Activated CD8-positive, alpha-beta memory T cell treated with anti-CD3 and anti-CD28 coated beads for 1 hour (primary cell): ENCODE results near the gene FGD3.

ENCODE experiments used
- DNase-seq, 2 donors: peaks; one replicate each; pipeline ENCODE4 v3.0.0-alpha.2; 2020; ENCODE audit warnings: low read depth in 1 of 2; ENCODE audit errors: extremely low read depth in 1 of 2

The FGD3 gene

DNA sequence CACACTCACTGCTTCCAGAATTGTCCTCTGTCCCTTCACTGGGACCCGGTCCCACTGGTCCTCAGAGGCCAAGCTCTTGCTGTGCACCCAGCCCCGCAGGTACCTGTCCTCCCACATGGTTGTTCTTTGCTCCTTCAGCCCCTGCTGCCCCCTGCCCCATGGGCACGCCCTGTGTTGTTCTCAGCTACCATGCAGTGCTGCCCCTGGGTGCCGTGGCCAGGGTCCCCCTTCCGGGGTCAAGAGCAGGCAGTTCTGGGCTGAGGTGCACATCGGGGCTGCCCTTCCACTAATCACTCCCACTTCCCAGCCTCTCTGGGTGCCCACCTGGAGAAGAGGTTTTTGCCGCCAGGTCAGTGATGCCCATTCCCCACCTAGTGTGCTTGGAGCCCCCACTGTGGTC is 79.3 kb downstream of the FGD3 start:
- DNase-seq, result no peak

DNA sequence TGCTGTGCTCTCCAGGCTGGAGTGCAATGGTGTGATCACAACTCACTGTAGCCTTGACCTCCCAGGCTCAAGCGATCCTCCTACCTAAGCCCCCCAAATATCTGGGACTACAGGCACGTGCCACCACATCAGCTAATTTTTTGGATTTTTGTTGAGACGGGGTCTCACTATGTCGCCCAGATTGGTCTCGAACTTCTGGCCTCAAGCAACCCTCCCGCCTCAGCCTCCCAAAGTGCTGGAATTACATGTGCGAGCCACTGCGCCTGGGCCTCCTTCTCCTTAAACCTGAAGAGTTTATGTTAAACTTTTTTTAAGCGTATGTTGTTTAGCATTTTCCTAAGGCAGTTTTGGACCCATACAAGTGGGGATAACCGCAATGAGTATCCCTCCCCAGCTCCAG is 80.4 kb downstream of the FGD3 start:
- DNase-seq, result no peak

DNA sequence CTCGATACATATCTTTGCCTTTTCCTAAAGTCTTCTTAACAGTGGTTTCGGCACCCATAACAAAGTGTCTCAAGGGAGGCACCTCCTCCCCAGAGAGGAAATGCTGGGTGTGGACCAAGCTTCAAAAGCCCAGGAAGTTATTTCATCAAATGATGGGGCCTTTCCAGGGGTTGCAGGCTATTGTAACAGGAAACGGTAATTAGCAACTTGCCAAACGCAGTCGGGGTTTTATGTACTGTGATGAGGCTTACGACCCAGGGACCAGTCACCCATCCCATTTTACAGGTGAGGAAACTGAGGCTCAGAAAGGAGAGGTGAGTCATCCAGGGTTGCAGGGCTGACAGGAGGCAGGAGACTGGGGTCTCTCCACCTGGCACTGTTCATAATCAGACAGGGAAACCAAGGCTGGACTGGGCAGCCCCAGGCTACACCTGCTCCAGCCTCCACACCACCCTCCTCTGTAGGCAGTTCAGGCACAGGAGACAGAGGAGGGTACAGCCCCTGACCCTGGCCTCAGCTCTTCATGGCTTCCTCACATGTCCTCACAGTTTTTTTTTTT is 81.2 kb downstream of the FGD3 start:
- peak; percentile 22 to 47 for DNase-seq

DNA sequence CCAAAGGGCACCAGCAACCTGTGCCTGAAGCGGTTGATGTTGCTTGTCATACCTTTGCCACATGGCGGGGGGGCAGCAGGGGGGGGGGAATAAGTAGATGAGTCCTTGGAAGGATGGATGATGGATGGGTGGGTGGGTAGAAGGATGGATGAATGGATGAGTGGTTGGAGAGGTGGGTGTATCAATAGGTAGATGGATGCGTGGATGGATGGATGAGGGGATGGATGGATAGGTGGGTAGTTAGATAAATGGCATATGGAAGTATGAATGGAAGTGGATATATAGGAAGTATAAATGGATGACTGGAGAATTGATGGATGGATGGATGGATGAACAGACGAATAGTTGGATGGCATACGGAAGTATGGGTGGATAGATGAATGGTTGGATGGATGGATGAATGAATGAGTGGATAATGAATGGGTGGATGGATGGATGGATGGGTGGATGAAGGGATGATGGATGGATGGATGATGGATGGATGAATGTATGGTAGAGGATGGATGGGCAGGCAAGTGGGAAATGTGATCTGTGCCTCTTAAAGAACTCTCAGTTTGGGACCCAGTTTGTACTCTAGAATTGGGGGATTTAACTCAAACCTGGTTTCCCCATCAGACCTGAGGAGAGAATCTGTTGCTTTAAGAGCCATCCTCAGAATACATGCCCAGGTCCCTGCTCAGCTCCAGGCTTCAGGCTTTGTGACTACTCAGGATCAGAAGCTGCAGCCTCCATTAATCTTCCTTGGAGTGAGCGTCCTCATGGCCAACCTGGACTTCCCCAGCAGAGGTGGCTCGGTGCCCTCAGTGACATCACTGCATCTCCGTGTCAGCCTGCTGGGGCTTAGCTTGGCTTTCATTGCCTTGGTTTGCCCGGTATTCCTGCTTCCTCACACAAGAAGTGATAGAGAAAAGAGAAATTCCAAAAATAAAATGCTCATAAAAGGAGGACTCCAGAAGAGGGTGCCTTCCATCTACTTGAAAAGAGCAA is 83.6 kb downstream of the FGD3 start:
- DNase-seq, result no peak

DNA sequence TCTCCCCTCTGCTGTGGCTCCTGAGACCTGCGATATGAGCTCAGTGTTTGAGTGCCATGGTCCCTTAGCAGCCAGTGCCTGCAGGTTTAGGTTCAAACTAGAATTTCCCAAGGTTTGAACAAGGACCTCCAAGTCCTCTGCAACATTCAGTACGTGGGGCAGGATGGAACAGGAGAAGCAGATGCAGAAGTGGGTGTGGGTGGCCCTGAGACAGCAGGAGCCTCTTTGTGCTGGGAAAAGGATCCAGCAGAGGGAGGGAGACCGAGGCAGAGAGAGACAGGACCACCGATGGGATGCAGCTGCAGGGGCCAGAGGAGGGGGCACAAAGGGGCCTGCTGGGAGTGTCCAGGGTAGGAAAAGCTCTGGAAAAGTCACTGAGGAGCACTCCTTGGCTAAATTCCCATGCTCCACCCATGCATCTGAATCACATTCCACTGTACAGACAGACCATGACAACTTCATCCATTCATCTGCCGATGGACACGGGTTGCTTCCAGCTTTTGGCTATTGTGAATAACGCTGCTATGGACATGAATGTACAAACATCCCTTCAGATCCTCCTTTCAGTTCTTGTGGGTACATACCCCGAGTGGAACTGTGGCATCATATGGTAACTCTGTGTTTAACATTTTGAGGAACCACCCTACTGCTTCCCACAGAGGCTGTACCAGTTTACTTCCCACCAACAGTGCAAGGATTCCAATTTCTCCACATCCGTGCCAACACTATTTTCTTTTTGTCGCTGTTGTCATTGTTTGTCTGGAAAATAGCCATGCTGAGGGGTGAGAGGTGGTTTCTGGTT is 84.5 kb downstream of the FGD3 start:
- no peak for DNase-seq

DNA sequence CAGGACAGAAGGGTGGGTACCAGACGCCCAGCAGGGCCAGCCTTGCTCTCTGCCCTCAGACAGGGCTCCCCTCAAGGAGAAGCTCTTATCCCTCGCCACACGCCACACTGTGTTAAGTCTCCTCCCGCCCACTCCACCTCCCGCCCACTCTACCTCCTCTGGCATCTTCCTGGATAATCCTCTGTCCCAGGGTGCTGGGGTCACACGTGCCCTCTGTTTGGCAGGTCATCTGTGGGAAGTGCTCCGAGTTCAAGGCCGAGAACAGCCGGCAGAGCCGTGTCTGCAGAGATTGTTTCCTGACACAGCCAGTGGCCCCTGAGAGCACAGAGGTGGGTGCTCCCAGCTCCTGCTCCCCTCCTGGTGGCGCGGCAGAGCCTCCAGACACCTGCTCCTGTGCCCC is 85.2 kb downstream of the FGD3 start:
- no peak for DNase-seq

DNA sequence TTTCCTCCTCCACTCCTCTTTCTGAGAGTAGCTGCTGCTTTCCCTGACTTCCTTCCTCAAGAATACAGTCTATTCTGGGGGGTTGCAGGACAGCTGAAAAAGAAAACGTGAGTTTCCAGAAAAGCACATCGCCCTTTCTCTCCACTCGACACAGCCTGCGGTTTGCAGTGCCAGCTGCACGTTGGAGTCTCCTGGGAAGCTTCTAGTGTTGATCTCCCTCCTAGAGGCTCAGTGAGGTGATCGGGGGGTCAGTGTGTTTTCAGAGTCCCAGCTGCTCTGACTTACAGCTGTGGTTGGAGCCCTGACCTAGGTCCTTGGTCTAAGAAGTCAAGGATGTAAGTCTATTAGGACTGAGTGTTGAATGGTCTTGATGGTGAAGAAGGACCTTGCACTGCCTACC is 86.2 kb downstream of the FGD3 start:
- DNase-seq, result no peak

DNA sequence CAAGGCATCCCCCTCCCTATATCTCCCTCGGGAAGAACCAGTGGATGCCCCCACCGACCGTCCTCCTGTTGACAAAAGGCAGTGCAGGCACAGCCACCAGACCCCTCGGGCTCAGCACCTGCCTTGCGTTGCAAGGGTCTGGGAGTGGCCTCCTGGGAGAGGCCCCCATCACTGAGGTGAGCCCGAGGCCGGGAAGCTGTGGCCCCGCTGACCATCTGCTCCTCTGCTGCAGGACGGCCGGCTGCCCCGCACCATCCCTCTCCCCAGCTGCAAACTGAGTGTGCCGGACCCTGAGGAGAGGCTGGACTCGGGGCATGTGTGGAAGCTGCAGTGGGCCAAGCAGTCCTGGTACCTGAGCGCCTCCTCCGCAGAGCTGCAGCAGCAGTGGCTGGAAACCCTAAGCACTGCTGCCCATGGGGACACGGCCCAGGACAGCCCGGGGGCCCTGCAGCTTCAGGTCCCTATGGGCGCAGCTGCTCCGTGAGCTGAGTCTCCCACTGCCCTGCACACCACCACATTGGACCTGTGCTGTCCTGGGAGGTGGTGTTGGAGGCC is 87.9 kb downstream of the FGD3 start:
- no peak for DNase-seq

DNA sequence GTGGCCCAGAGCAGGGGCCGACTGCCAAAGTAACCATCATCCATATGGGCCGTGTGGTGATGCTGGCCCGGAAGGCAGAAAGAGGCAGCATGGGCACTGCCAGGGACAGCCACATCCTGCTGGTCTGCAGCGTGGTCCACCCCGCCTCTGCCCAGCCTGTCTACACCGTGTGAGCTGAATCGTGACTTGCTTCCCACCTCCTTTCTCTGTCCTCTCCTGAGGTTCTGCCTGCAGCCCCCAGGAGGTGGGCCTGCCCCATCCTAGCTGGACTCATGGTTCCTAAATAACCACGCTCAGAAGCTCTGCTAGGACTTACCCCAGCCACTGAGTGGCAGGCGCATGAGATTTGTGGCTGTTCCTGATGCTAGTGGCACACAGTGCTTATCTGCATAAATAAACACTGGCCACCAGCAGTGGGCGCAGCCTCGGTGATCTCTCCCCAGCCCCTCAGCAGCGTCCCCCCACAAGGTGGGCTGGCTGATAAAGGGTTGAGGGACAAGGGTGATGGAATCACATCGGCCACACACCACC is 88.6 kb downstream of the FGD3 start:
- DNase-seq, result no peak

DNA sequence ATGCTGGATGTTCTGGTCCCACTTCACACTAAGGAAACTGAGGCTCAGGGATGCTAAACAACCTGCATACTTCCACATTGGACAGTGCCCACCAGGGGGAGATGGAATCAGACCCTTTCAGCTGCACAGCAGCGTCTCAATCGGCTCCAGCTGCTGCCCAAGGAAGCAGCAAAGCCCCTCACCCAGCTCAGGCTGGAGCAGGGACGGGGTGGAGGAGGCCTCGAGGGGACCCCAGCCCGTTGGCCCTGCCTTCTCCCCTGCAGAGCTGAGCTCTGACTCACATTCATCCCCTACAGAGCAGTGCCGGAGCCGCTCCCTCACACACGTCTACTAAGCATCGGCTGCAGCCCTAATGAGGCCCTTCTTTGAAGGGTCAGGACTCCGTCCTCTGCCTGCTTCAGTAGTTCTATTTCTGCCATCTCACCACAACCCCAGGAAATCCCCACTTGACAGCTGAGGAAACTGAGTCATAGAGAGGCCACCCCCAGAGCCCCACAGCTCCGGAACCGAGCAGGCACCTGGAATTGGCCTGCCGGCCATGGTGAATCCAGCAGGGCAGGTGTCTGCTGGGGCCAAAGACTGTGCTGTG is 89.7 kb downstream of the FGD3 start:
- DNase-seq, result no peak

DNA sequence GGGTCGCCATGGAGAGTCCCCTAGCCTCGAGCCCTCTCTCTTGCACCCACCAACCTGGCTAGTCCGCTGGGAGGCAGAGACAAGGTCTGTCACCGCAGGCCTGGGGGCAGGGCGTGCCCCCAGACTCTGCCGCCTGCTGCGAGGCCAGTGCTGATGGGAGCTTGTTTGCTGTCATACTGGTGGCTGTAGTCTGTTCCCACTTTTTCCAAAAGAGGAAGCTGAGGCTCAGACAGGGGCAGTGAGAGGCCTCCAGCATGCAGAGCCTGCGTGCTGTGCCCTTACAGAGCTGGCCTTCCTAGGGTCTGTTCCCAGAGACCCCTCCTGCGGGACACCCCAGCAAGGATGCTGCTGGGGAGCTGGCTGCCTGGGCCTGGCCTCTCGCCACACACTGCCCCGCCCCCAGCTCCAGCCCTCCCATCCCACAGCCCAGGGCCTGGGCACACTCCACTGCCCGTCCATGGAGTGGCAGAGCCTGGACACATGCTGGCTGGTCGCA is 90.2 kb downstream of the FGD3 start:
- DNase-seq, result no peak

DNA sequence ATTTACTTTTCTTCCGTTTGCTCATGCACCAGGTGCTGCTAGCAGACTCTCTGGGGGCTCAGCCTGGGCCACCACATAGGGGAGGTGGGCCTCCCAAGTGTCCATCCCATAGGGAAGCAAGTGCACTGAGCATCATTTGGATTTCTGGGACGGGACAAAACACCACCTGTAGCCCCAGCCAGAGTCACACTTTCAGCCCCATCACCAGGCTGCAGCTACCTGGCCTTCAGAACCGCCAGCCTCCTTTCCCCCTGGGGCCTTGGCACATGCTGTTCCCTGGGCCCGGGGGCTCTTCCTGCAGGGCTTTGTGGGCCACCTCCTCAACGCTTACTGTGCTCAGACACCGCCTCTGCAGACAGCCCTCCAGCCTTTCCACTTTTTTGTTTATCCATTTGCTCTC is 91.6 kb downstream of the FGD3 start:
- DNase-seq, result no peak

DNA sequence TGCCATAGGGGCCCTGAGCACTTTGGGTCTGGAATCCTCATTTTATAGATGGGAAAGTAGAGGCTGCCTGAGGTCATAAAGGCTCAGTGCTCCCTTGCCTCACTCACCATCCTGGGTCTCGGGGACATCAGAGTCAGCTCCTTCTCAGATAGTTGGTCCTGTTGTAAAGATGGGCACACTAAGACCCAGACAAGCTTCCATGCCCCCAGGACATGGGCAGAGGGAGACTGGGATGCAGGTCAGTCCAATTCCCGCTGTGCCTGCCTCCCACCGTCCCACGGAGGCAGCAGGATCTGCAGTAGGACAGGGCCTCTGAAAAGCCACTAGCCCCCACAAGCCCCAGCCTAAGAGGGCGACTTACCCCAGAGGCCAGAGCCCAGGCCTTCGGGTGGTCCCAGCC is 92.1 kb downstream of the FGD3 start:
- no peak for DNase-seq

DNA sequence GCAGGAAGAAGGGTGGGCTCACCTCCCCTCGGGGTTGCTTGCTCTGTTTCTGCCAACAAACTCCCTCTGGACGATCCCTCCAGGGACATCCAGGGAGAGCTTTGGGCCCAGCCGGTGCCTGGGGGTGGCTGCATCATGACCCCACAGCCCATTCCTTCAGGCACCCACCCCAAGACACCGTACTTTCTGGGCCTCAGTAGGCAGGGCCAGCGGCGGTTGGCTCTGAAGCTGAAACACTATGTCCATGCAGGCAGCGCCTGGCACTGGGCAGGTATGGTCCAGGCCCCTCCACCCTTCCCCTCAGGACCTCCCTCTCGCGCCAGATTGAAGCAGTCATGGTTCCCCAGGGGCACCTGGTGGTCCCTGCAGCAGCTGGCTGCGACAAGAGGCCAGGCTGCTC is 92.7 kb downstream of the FGD3 start:
- DNase-seq, result no peak

DNA sequence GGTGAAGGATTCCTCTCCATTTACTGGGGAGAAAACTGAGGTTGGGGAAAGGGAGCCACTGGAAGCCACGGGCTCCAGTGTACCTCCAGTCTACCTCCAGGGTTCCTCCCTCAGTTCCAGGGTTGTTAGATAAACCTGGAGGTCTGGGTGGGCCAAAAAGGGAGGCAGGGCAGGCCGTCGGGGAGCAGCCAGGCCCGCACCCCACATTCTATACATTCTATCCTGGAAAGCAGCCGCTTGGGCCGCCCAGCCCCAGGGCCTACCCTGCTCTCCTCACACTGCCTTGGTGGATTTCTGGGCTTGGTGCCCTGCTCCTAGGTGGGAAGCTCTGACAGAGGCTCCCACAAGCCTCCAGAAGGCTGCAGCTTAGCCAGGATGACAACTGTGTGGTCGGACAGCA is 93.1 kb downstream of the FGD3 start:
- DNase-seq, result no peak

DNA sequence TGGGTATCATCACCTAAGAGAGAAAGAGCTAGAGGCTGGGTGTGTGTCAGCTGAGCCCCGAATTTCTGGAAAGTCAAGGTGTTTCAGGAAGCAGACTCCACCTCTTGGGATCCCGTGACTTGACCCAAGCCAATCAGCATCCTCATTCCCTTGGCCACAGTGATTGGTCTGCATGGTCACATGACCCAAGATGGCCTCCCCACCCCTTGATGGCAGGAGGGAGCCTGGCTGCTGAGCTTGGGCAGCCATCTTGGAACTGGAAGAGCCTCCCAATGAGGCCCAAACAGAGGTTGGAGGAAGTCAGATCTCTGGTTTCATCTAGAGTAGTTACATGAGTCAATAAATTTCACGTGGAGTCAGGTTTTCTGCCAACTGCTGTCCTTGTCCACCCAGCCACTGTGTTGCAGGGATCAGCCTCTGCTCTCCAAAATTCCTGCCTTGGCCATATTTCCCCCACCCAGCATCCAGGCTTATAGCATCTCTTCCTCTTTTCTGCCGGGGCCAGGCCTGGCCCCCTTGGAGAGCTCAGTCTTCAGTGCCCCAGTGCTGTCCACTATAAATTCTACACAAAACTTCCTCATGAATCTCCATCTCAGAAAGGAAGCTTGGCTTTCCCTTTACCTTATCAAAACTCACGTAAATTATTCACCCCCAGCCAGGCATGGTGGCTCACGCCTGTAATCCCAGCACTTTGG is 93.9 kb downstream of the FGD3 start:
- DNase-seq, result no peak

DNA sequence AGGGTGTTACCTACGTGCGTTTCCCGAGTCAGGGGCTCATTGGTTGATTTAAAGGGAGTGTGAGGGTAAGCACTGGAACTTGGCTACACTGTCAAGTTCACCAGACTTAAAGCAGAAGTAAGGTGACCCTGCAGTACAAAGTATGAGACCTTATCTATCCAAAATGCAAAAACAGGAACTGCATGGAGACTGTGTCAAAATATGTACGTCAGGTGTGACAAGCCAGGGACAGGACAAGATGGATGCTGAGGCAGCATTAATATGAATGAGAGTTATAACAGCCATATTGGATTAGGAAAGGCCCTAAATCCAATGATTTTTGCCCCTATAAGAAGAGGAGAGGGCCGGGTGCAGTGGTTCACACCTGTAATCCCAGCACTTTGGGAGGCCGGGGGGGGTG is 95.8 kb downstream of the FGD3 start:
- DNase-seq, result no peak

DNA sequence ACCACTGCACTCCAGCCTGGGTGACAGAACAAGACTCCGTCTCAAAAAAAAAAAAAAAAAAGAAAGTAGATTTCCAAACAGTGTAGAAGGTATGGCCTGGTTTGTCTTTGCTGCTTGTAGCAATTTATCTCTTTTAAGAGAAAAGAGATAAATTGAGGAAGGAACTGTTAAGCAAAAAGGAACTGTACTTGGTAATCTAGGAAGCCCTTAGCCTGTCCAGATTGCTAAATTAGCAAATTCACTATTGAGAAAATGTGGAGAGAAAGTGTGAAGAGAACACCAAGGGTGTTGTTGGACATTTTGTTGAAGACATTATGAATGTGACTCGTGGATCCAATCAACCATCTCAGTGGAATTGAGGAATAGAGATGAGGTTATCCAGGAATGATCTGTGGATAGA is 98.2 kb downstream of the FGD3 start:
- no peak for DNase-seq

DNA sequence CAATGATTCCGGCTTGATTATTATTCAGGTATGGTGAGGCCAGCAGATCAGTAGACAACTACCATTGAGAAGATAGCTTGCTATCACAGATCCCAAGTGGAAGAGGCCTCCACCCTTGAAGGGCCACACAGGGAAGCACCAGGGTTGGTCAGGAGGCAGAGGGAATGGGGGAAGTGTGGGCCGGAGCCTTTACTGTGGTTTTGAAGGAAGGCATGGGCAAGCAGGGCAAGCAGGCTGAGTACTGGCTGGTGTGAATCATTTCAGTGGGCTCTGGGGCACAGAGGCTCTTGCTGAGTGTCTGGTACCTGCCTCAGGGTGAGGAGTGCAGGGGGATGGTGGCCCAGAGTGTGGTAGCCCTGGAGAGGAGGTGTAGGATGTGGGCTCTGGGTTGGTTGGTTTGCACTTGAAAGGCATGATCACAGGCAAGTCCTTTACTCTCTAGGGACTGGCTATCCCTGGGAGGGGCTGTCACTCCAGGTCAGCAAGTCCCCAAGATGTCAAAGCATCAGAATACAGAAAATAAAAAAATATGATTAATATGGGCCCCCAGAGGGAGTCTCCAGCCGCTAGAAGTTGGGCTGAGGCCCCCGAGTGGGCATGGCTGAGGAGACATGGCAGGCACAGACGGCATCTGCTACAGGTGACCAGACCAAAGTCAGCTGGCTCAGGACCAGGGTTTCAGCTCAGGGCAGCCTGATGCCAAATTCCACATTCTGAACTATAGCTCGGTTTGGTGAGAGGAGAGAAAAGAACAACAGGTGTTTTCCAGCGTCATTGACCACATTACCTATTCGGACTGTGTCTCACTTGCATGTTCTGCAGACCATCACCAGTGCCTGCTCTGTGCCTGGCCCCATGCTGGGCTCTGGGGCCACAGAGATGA is 101.5 kb downstream of the FGD3 start:
- DNase-seq, result no peak
